Stimulated activated CD4-positive, alpha-beta T cell treated with anti-CD3 and anti-CD28 coated beads, TNF-alpha, amount 100 ng/mL, for 48 hours (primary cell): ENCODE data around the gene HNRNPD.
"Not testable (repeated sequence)": the region's sequence is repeated elsewhere in the genome, so short reads cannot be mapped to it uniquely, and the experiment has no call there.

Experiments
- DNase-seq, 3 donors: peaks; one replicate each; pipeline ENCODE4 v3.0.0-alpha.2; 2020; ENCODE audit warnings: low read depth in 3 of 3

The HNRNPD gene

DNA sequence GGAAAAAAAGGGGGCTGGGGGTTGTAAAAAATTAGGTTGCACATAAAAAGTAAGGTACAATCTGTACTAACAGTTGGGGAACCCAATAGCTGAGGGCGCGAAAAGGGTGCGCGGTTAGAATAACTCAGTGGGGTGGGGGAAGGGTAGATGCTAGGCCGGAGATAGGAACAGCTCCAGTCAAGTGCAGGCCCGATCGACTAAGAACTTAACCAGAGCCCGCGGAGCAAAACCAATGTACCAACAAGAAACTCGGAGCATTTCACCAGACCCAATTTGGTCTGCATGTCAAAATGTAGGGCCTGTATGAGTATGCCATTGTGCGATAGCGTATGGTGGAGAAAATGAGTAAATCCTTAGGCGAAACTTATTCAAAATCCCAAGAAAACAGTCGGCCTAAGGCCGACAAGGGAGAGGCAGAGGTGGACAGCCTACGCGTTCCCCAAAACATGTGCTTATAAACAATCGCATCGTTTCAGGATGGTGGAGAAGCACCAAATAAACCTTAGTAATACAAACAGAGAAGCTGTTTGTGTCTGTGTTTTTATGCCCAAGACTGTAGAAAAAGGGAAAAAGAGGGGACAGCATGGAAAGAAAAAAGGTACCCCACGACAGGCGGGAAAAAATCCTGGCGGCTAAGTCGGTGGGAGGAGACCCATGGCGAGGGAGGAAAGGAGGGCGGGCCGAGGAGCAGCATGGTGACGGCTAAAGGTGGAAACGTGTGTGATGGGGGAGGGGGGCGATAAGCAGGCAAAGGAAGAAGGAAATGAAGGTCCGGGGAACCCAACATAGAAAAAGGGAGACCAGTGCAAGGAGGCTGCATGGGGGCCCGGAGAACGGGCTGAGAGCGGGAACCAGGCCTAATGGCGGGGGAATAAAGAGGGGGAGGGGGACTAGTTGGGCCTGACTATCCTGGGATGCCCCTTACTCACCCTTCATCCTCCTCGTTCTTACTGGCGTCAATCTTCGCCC is 990 bp downstream of the HNRNPD start:
- peak; percentile 55 to 80 (median 75) for DNase-seq

DNA sequence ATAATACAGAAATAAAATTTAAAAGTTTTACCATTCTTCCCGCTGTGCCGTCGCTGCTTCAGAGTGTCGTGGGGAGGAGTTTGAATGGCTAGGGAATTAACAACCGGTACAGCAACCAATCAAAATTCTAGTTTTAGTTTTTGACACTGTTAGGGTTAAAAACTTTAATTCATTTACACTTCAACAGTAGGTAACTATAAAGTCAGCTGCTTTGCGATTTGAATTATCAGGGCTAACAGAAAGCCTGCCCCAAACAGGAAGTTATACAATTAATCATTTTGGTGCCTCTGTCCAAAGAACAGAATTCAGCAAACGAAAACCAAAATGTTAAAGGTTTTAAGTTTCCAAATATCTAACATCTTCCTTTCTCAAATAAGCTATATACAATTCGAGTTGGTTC is 2.3 kb downstream of the HNRNPD start:
- no peak for DNase-seq

DNA sequence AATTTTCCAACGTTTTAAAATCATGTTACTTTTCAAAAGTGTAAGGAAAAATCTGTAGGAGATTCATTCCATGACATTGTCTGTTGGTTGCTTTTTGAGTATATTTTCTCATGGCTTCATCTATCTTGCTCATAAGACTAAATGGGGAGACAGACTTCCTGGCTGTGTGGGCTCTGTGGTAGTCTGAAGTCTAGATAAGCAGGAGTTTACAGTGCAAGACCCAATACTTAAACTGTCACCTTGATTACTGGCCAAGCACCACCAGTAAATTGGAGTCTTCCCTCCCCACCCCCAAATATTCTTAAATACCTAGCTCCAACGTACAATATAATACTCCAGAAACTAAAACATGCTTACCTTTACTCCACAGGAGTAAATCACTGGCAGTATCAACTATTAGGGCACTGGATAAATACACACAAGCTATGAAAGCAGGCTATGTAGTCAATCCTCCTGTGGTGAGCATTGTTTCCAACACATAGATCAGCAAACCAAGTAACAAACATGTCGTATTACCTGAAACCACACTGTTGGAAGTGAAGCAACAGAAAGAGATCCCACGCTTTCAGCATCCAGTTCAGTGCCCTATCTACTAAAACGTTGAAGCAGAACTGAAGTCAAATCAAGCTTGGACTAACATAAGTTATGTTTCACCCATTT is 6.2 kb downstream of the HNRNPD start:
- no peak for DNase-seq

DNA sequence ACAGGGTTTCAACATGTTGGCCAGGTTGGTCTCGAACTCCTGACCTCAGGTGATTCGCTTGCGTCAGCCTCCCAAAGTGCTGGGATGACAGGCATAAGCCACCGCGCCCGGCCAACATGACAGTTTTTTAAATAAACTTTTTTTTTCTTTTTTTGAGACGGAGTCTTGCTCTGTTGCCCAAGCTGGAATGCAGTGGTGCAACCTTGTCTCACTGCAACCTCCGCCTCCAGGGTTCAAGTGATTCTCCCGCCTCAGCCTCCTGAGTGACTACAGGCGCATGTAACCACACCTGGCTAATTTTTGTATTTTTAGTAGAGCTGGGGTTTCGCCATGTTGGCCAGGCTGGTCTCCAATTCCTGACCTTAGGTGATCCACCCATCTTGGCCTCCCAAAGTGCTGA is 7.4 kb downstream of the HNRNPD start:
- DNase-seq: not testable (repeated sequence)

DNA sequence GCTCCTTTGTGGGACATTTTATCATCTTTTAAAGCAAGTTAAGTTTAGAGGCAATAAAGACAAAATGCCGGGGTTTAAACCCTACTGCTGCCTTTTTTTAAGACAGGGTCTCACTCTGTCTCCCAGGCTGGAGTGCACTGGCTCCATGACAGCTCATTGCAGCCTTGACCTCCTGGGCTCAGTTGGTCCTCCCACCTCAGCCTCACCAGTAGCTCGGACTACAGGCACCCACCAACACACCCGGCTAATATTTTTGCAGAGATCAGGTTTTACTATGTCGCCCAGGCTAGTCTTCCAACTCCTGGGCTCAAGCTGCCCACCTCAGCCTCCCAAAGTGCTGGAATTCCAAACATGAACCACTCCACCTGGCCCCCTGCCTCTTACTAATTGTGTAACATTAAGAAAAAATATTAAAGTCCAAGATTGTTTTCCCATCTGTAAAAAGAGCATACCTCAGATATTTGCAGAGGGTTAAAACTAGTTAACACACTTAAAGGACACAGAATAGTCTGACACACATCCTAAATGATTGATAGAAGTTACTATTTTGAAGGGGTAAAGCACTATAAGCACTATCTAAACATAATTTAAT is 9.8 kb downstream of the HNRNPD start:
- DNase-seq: no peak

DNA sequence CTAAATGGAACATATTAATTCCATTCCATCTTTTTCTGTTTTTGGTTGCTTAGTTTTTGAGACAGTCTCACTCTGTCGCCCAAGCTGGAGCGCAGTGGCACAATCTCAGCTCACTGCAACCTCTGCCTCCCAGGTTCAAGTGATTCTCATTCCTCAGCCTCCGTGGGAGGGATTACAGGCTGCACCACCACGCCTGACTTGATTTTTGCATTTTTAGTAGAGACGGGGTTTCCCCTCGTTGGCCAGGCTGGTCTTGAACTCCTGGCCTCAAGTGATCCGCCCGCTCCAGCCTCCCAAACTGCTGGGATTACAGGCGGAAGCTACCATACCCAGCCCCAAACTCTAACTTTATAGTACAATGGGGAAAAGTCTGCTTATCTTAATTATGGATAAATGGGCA is 11.2 kb downstream of the HNRNPD start:
- DNase-seq: no peak

DNA sequence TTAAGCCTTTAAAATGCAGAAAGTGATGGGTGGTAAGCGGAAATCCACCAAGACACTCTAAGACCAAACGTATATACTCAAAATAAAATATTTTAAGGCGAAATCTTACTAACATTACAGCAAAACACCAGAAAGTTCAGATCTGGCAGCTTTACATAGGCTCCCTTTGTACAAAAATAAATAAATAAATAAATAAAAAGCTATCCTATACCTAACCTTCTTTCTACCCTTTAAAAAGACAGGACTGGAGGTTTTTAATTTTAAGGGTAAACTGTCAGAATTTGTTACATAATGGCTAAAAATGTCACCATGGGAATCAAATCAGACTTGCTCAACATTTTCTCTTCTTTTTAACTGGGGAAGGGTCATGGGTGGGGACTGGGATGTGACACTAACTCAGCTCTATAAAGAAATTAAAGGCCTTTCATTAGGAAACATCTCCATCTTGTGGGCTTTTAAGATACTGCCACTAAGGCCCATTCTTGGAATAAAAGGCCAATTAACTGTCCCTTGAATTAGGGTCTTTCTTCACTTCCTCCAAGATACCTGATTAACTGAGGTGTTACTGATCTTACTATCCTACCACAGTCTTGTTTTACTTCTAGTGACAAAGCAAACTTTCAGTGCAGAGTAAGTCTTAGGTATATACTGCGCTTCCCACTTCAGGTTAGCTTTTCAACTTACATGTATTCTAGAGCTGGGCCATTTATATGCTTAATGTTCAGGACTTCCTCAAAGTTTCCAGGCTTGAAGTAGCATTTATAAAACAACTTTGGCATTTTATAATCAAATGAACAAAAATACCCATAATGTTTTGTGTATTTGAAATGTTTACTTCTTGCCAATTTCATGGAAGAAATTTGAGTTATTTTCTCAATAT is 13.3 kb downstream of the HNRNPD start:
- no peak for DNase-seq

DNA sequence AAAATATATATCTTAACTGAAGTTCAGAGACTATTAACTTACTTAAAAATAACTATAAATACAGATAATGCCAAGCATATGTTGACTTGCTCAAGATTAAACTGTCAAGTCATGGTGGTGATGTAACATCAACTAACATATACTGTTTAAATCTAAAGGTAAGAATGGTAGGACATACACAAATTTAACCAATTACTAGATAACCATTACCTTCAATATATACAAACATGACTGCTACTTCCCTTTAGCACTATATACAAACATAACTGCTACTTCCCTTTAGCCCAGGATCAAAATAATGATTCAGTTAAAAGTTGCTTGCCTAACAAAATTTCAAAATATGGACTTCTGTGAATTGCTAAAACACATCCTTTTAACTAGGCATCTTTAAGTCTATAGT is 14.9 kb downstream of the HNRNPD start:
- no peak for DNase-seq

DNA sequence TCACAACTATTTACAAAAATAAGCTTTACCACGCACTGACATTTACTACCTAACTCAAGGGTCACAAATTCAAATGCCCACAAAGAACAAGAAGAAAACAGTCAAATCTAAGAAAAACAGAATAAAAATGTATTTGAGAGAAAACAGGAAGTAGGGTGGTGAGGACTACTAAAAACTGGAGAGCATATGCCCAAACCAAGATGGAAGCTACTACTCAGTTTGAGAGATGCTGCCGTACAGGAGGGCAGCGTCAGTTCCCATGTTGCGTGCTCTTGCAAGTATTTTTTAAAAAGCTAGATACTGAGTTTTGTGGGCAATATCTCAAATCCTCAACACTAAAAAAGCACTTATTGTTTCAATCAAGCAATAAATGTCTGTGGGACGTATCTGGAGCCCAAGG is 16.2 kb downstream of the HNRNPD start:
- DNase-seq: no peak

DNA sequence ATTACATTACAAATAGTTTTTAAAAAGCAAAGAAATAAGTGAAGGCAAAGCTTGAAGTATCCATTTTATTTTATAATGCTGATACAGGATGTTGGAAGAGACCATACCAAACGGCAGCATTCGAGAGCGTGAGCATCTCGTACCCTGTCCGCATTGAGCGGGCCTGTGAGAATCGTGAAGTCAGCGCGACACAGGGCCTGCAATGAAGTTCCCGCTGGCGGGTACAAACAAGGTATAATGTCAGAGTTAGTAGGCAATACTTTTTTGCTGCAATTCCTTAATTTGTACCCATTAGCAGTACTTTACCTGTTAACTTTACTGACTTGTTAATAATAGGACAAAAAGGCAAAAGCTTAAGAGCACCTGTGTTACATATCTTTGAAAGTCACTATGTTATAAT is 19.0 kb downstream of the HNRNPD start:
- DNase-seq: no peak

DNA sequence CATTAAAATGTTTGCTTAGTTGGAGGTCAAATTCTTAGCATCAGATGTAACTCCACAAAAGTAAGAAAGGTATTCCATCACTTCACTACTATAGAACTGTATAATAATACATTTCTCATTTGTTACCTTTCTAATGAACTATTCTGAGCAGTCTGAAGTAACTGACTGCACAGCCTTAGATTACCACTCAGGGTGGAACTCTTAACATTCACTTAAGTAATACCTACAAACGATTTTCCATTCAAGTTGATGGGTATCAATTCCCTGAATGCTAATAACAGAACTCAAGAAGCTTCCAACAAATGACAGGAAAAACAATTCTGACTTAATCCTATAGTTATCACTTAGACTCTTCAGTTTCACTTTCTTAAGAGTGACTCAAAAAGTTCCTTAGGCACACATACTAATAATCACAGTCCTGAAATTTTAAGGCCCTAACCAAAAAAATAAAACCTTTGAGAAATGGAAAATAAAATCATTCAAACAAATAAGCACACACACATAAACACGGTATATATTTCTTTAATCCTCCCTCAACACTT is 20.9 kb downstream of the HNRNPD start:
- DNase-seq: no peak

DNA sequence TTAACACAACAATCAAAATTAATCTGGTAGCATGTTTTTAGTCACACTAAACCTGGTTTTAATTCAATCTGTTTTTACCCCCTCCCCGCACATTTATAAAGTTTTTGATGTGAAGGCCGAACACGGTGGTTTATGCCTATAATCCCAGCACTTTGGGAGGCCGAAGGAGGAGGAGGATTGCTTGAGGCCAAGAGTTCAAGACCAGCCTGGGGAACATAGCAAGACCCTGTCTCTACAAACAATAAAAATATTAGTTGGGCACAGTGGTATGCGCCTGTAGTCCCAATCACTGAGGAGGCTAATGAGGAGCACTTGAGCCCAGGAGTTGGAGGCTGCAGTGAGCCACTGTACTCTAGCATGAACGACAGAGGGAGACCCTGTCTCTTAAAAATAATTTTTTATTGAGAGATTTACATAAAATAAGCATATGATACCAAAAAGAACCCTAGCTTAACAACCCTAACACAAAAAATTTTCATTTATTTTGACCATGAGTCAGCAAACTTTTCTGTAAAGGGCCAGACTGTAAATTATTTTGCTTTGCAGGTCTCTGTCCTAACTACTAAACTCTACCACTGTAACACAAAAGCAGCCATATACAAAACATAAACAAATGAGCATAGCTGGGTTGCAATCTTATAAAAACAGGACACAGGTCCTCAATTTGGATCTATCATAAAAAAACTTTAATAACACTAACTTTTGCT is 21.5 kb downstream of the HNRNPD start:
- DNase-seq: no peak

DNA sequence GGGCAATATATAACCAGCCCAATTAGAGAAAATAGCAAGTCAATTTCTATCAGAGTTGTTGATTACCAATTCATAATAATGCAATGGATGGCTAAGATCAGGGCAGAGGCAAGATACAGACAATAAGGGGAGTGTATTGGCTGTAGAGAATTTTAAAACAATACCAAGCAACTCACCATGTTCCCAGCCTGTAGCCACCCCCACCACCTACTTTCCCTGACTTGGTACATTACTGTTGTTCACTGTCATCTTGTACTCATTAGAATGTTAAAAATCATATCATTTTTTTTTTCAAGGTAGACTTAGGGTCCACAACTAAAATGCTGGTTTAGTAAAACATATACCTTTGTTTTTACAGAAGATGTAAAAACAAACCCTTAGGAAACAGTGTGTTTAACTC is 27.7 kb downstream of the HNRNPD start:
- no peak for DNase-seq

DNA sequence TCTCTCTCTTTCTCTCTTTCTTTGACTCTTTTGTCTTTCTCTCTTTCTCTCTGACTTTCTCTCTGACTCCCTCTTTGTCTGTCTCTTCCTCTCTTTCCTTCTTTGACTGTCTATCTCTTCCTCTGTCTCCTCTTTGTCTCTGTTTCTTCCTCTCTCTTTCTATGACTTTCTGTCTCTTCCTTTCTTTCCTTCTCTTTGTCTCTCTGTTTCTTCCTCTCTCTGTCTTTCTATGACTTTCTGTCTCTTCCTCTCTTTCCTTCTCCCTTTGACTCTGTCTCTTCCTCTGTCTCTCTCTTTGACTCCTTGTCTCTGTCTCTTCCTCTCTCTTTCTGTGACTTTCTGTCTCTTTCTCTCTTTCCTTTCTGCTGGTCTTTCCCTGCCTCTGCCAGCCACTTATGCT is 38.7 kb downstream of the HNRNPD start:
- no peak for DNase-seq

DNA sequence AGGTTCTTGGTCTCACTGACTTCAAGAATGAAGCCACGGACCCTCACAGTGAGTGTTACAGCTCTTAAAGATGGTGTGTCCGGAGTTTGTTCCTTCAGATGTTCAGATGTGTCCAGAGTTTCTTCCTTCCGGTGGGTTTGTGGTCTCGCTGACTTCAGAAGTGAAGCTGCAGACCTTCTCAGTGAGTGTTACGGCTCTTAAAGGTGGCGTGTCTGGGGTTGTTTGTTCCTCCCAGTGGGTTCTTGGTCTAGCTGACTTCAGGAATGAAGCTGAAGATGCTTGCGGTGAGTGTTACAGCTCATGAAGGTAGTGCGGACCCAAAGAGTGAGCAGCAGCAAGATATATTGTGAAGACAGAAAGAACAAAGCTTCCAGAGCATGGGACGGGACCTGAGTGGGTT is 40.1 kb downstream of the HNRNPD start:
- not testable (repeated sequence) for DNase-seq

DNA sequence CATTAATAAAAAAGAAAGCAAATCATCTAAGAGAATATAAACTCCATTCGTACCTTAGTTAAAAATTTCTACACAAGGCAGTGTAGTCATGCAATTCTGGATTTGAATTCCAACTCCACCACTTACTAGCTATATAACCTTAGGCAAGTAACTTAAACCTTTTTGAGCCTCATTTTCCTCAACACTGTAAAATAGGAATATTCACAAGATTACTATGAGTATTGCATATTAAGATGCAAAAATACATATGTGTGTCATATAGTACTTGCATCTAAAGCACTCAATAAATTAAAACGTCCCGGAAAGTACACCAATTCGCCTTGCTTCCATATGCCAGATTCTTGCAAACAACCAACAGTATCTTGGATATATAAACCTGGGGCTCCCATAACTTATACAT is 42.0 kb downstream of the HNRNPD start:
- no peak for DNase-seq

DNA sequence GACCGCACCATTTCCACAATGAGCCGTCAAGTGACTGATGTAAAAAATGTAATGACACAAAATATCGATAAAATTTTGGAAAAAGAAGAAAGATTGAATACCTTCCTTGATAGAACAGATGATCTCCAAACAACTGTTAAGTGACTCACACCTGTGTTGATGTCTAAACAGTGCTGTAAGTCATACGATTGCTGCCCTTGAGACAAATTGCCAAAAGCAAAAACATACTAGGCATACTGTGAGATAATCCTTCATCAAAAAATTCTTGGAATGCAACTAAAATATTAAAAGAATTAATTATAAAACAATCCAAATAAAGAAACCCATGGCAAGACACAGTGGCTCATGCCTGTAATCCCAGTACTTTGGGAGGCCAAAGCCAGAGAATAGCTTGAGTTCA is 53.4 kb downstream of the HNRNPD start:
- DNase-seq: no peak

DNA sequence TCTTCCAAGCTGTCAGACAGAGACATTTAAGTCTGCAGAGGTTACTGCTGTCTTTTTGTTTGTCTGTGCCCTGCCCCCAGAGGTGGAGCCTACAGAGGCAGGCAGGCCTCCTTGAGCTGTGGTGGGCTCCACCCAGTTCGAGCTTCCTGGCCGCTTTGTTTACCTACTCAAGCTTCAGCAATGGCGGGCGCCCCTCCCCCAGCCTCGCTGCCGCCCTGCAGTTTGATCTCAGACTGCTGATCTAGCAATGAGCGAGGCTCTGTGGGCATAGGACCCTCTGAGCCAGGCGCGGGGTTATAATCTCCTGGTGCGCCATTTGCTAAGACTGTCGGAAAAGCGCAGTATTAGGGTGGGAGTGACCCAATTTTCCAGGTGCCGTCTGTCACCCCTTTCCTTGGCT is 70.7 kb downstream of the HNRNPD start:
- not testable (repeated sequence) for DNase-seq
